Panc1 (cell line): ENCODE data around the gene CAPN9. TPM values are rescaled to one million over a fixed set of nuclear protein-coding genes. Genes with fewer than 3 reads are reported as not detected.

Experiments
- ATAC-seq: fragments of 200-7000 bp; cut with Tn5 transposase; 2 replicates; pipeline ENCODE4 v1.9.1; 2020; ENCODE audit warnings: mild to moderate bottlenecking, moderate library complexity
- BruUV-seq: library from RNA; stranded (reverse); fragments of 400-500 nt; replicated peaks from 2 replicates; lab custom pipeline; 2021; lab: Mats Ljungman, UMichigan
- CTCF ChIA-PET: fragments of 300-600 bp; sonication (Branson Sonifier 250); formaldehyde crosslinking; loops from one replicate; lab custom pipeline; 2022; ENCODE audit warnings: antibody characterized with exemption; lab: Charles Lee
- POLR2A ChIA-PET: fragments of 300-600 bp; sonication (Branson Sonifier 250); formaldehyde crosslinking; loops from one replicate; lab custom pipeline; 2022; ENCODE audit warnings: antibody characterized with exemption; lab: Charles Lee
- DNase-seq: peaks from one replicate; pipeline ENCODE4 v3.0.0-alpha.2; 2010; ENCODE audit warnings: low read depth, low spot score
- H3K27ac ChIP-seq: 2 replicates; pipeline ENCODE4 v1.5.1; 2011; ENCODE audit warnings: mild to moderate bottlenecking, low read length, inconsistent platforms
- H3K27me3 ChIP-seq: fragments of 200-500 bp; sonication (Bioruptor generic); 2 replicates; pipeline ENCODE4 v1.6.0; 2014; ENCODE audit warnings: low read length, inconsistent platforms; ENCODE audit not compliant: control insufficient read depth, insufficient read depth
- H3K36me3 ChIP-seq: fragments of 200-500 bp; sonication (Bioruptor generic); 2 replicates; pipeline ENCODE4 v1.5.1; 2014; ENCODE audit warnings: inconsistent platforms, mild to moderate bottlenecking, low read length, moderate library complexity; ENCODE audit not compliant: control insufficient read depth, insufficient read depth
- H3K4me1 ChIP-seq: 2 replicates; pipeline ENCODE4 v1.5.1; 2011; ENCODE audit warnings: inconsistent platforms, mild to moderate bottlenecking, low read length, moderate library complexity; ENCODE audit not compliant: control insufficient read depth, insufficient read depth
- H3K4me3 ChIP-seq, 2 experiments: 2 replicates each; pipeline ENCODE4 v1.5.1; 2011 to 2012; ENCODE audit warnings: low read depth in 2 of 2, low read length in 2 of 2, mild to moderate bottlenecking in 2 of 2, inconsistent platforms in 1 of 2, moderate library complexity in 1 of 2
- H3K9me3 ChIP-seq: fragments of 200-500 bp; sonication (Bioruptor generic); 2 replicates; pipeline ENCODE4 v1.5.1; 2014; ENCODE audit warnings: low read depth, mild to moderate bottlenecking, inconsistent platforms, low read length, moderate library complexity; ENCODE audit not compliant: control insufficient read depth, insufficient read depth
- CTCF ChIP-seq: fragments of 450-650 bp; IDR thresholded peaks from 2 replicates; pipeline ENCODE4 v1.5.1; 2017; ENCODE audit warnings: mild to moderate bottlenecking
- POLR2AphosphoS5 ChIP-seq: IDR thresholded peaks from 2 replicates; pipeline ENCODE4 v1.6.1; 2012; ENCODE audit warnings: mild to moderate bottlenecking, low read depth, low read length, moderate library complexity
- REST ChIP-seq, 2 experiments: IDR thresholded peaks; 2 replicates each; pipeline ENCODE4 v1.6.1; 2011 to 2012; ENCODE audit warnings: low read depth in 2 of 2, control low read depth in 1 of 2, low read length in 1 of 2, mild to moderate bottlenecking in 1 of 2, moderate library complexity in 1 of 2; ENCODE audit not compliant: insufficient read depth in 1 of 2
- SIN3A ChIP-seq: IDR thresholded peaks from 2 replicates; pipeline ENCODE4 v1.6.1; 2012; ENCODE audit warnings: low read depth, mild to moderate bottlenecking, low read length, moderate library complexity, borderline replicate concordance; ENCODE audit not compliant: insufficient read depth
- TCF7L2 ChIP-seq: IDR thresholded peaks from 2 replicates; pipeline ENCODE4 v1.6.1; 2011; ENCODE audit warnings: mild to moderate bottlenecking, low read depth, low read length, inconsistent platforms
- in situ Hi-C: cut with HindIII; loops from 2 replicates; pipeline ENCODE4 v1.10.0; 2016; ENCODE audit warnings: low sequenced_read_pairs, low pct_unique_long_range_greater_than_20kb
- intact Hi-C: fragments of 100-400 bp; cut with micrococcal nuclease; formaldehyde crosslinking; loops from one replicate; pipeline ENCODE4 v1.10.0; 2022; ENCODE audit not compliant: unreplicated experiment
- total RNA-seq: library from RNA; stranded (reverse); gene quantifications from one replicate; pipeline ENCODE4 v1.2.1, GENCODE V29; 2021; ENCODE audit not compliant: unreplicated experiment

Gene CAPN9
- total RNA-seq, 1 experiment from 2014 or later = not detected

- no peaks in the 10 kb centered on the region for H3K4me1 ChIP-seq
- ChIA-PET POLR2A (no interaction called here), CTCF (no interaction called here)
- DNase-seq (no peak), ATAC-seq (no peak)
- BruUV-seq = no TSS peak
- no peaks in the 10 kb centered on the region for H3K36me3 ChIP-seq
- intact Hi-C loops (no loop called here), in situ Hi-C loops (no loop called here)
- no peaks in the 10 kb centered on the region; the same call in 1 of the 2 replicates for H3K27me3 ChIP-seq
- H3K9me3 ChIP-seq = no peaks in the 10 kb centered on the region
- no peak overlapping the region for H3K27ac ChIP-seq
- TF ChIP-seq POLR2AphosphoS5 = no peak
- no peak for TF ChIP-seq REST (IDR thresholded peaks at IDR 0.05; ENCODE audit: insufficient read depth in 1 of 2, low read depth in 2 of 2, low read length in 1 of 2)
- no peak for TF ChIP-seq CTCF
- TF ChIP-seq TCF7L2 = no peak
- TF ChIP-seq SIN3A = no peak
- no peak overlapping the region for H3K4me3 ChIP-seq
These were observed 34.0 kb upstream of the CAPN9 start for GRCh38 chr1:230713138-230713537.

- intact Hi-C loops (no loop called here), in situ Hi-C loops (no loop called here)
- Histone ChIP-seq H3K4me3 (no peak overlapping the region), H3K4me1 (no peaks in the 10 kb centered on the region), H3K36me3 (no peaks in the 10 kb centered on the region), H3K27me3 (no peaks in the 10 kb centered on the region; the same call in 1 of the 2 replicates), H3K9me3 (no peaks in the 10 kb centered on the region), H3K27ac (no peak overlapping the region)
- no TSS peak for BruUV-seq
- ChIA-PET POLR2A (no interaction called here), CTCF (no interaction called here)
- DNase-seq (no peak), ATAC-seq (no peak)
- TF ChIP-seq SIN3A (no peak), TCF7L2 (no peak), REST (IDR thresholded peaks at IDR 0.05; ENCODE audit: insufficient read depth in 1 of 2, low read depth in 2 of 2, low read length in 1 of 2) (no peak), POLR2AphosphoS5 (no peak), CTCF (no peak)
These were observed 33.7 kb upstream of the CAPN9 start for GRCh38 chr1:230713547-230713914.
